Measurements from ENCODE around the gene ITSN1.

ITSN1 gene

GRCh38 chr21:33880626-33881025 lies 238.3 kb downstream of the ITSN1 start:
- Histone ChIP-seq H3K27me3 (ENCODE audit: control insufficient read depth, insufficient read depth, low read length) (no peaks in the 10 kb centered on the region), H3K36me3 (ENCODE audit: control insufficient read depth, insufficient read depth, low read length) (no peaks in the 10 kb centered on the region), H3K27ac (ENCODE audit: low read depth, low read length) (no peak overlapping the region), H3K4me3 (ENCODE audit: low read depth, low read length) (no peak overlapping the region), H3K4me1 (ENCODE audit: control insufficient read depth, insufficient read depth, low read length) (peaks cover 4% of the 10 kb centered on the region), H3K9ac (ENCODE audit: low read length) (no peak overlapping the region), H3K9me3 (ENCODE audit: control insufficient read depth, insufficient read depth, low read depth, low read length) (no peaks in the 10 kb centered on the region)

GRCh38 chr21:33881689-33882440 lies 239.6 kb downstream of the ITSN1 start:
- Histone ChIP-seq H3K27ac (ENCODE audit: low read depth, low read length) (no peak overlapping the region), H3K36me3 (ENCODE audit: control insufficient read depth, insufficient read depth, low read length) (no peaks in the 10 kb centered on the region), H3K4me3 (ENCODE audit: low read depth, low read length) (no peak overlapping the region), H3K27me3 (ENCODE audit: control insufficient read depth, insufficient read depth, low read length) (no peaks in the 10 kb centered on the region), H3K4me1 (ENCODE audit: control insufficient read depth, insufficient read depth, low read length) (peaks cover 4% of the 10 kb centered on the region), H3K9me3 (ENCODE audit: control insufficient read depth, insufficient read depth, low read depth, low read length) (no peaks in the 10 kb centered on the region), H3K9ac (ENCODE audit: low read length) (no peak overlapping the region)

GRCh38 chr21:33883118-33883517 lies 240.8 kb downstream of the ITSN1 start:
- Histone ChIP-seq H3K27me3 (ENCODE audit: control insufficient read depth, insufficient read depth, low read length) (no peaks in the 10 kb centered on the region), H3K36me3 (ENCODE audit: control insufficient read depth, insufficient read depth, low read length) (no peaks in the 10 kb centered on the region), H3K9ac (ENCODE audit: low read length) (no peak overlapping the region), H3K27ac (ENCODE audit: low read depth, low read length) (no peak overlapping the region), H3K9me3 (ENCODE audit: control insufficient read depth, insufficient read depth, low read depth, low read length) (no peaks in the 10 kb centered on the region), H3K4me3 (ENCODE audit: low read depth, low read length) (no peak overlapping the region), H3K4me1 (ENCODE audit: control insufficient read depth, insufficient read depth, low read length) (peaks cover 4% of the 10 kb centered on the region)

GRCh38 chr21:33884376-33885171 lies 242.3 kb downstream of the ITSN1 start:
- H3K4me3 ChIP-seq (ENCODE audit: low read depth, low read length), result no peak overlapping the region
- H3K4me1 ChIP-seq (ENCODE audit: control insufficient read depth, insufficient read depth, low read length), result peaks cover 4% of the 10 kb centered on the region

GRCh38 chr21:33885172-33885514 lies 242.8 kb downstream of the ITSN1 start:
- Histone ChIP-seq H3K4me3 (ENCODE audit: low read depth, low read length) (no peak overlapping the region), H3K27me3 (ENCODE audit: control insufficient read depth, insufficient read depth, low read length) (no peaks in the 10 kb centered on the region), H3K4me1 (ENCODE audit: control insufficient read depth, insufficient read depth, low read length) (peaks cover 4% of the 10 kb centered on the region), H3K27ac (ENCODE audit: low read depth, low read length) (no peak overlapping the region), H3K9me3 (ENCODE audit: control insufficient read depth, insufficient read depth, low read depth, low read length) (no peaks in the 10 kb centered on the region), H3K9ac (ENCODE audit: low read length) (no peak overlapping the region), H3K36me3 (ENCODE audit: control insufficient read depth, insufficient read depth, low read length) (no peaks in the 10 kb centered on the region)

More at GRCh38 chr21:33884376-33885171, 242.3 kb downstream of the ITSN1 start:
- H3K9me3 ChIP-seq (ENCODE audit: control insufficient read depth, insufficient read depth, low read depth, low read length), result no peaks in the 10 kb centered on the region
- no peaks in the 10 kb centered on the region for H3K36me3 ChIP-seq (ENCODE audit: control insufficient read depth, insufficient read depth, low read length)
- H3K27ac ChIP-seq (ENCODE audit: low read depth, low read length), result no peak overlapping the region
- no peak overlapping the region for H3K9ac ChIP-seq (ENCODE audit: low read length)
- H3K27me3 ChIP-seq (ENCODE audit: control insufficient read depth, insufficient read depth, low read length), result no peaks in the 10 kb centered on the region

- H3K36me3 ChIP-seq (ENCODE audit: control insufficient read depth, insufficient read depth, low read length), result no peaks in the 10 kb centered on the region
- H3K4me1 ChIP-seq (ENCODE audit: control insufficient read depth, insufficient read depth, low read length), result peaks cover 4% of the 10 kb centered on the region
- H3K27me3 ChIP-seq (ENCODE audit: control insufficient read depth, insufficient read depth, low read length), result no peaks in the 10 kb centered on the region
- H3K9me3 ChIP-seq (ENCODE audit: control insufficient read depth, insufficient read depth, low read depth, low read length), result no peaks in the 10 kb centered on the region
- no peak overlapping the region for H3K27ac ChIP-seq (ENCODE audit: low read depth, low read length)
- H3K9ac ChIP-seq (ENCODE audit: low read length), result no peak overlapping the region
- no peak overlapping the region for H3K4me3 ChIP-seq (ENCODE audit: low read depth, low read length)
Measured at GRCh38 chr21:33886321-33886720, 244.0 kb downstream of the ITSN1 start.

- H3K4me1 ChIP-seq (ENCODE audit: control insufficient read depth, insufficient read depth, low read length), result peaks cover 12% of the 10 kb centered on the region
- no peak overlapping the region for H3K27ac ChIP-seq (ENCODE audit: low read depth, low read length)
- no peaks in the 10 kb centered on the region for H3K36me3 ChIP-seq (ENCODE audit: control insufficient read depth, insufficient read depth, low read length)
- no peak overlapping the region for H3K4me3 ChIP-seq (ENCODE audit: low read depth, low read length)
- H3K9ac ChIP-seq (ENCODE audit: low read length), result no peak overlapping the region
- H3K9me3 ChIP-seq (ENCODE audit: control insufficient read depth, insufficient read depth, low read depth, low read length), result no peaks in the 10 kb centered on the region
- no peaks in the 10 kb centered on the region for H3K27me3 ChIP-seq (ENCODE audit: control insufficient read depth, insufficient read depth, low read length)
Measured at GRCh38 chr21:33890187-33890586, 247.9 kb downstream of the ITSN1 start.

- Histone ChIP-seq H3K9me3 (ENCODE audit: control insufficient read depth, insufficient read depth, low read depth, low read length) (no peaks in the 10 kb centered on the region), H3K36me3 (ENCODE audit: control insufficient read depth, insufficient read depth, low read length) (no peaks in the 10 kb centered on the region), H3K27ac (ENCODE audit: low read depth, low read length) (no peak overlapping the region), H3K4me1 (ENCODE audit: control insufficient read depth, insufficient read depth, low read length) (peaks cover 17% of the 10 kb centered on the region), H3K9ac (ENCODE audit: low read length) (no peak overlapping the region), H3K4me3 (ENCODE audit: low read depth, low read length) (no peak overlapping the region), H3K27me3 (ENCODE audit: control insufficient read depth, insufficient read depth, low read length) (no peaks in the 10 kb centered on the region)
Measured at GRCh38 chr21:33892853-33893252, 250.6 kb downstream of the ITSN1 start.

- Histone ChIP-seq H3K27ac (ENCODE audit: low read depth, low read length) (no peak overlapping the region), H3K4me3 (ENCODE audit: low read depth, low read length) (no peak overlapping the region), H3K27me3 (ENCODE audit: control insufficient read depth, insufficient read depth, low read length) (no peaks in the 10 kb centered on the region), H3K4me1 (ENCODE audit: control insufficient read depth, insufficient read depth, low read length) (peaks cover 17% of the 10 kb centered on the region), H3K36me3 (ENCODE audit: control insufficient read depth, insufficient read depth, low read length) (no peaks in the 10 kb centered on the region), H3K9ac (ENCODE audit: low read length) (no peak overlapping the region), H3K9me3 (ENCODE audit: control insufficient read depth, insufficient read depth, low read depth, low read length) (no peaks in the 10 kb centered on the region)
Measured at GRCh38 chr21:33893917-33894316, 251.6 kb downstream of the ITSN1 start.

- Histone ChIP-seq H3K9me3 (ENCODE audit: control insufficient read depth, insufficient read depth, low read depth, low read length) (no peaks in the 10 kb centered on the region), H3K9ac (ENCODE audit: low read length) (peak overlapping the region; percentile 36), H3K4me3 (ENCODE audit: low read depth, low read length) (peak overlapping the region; percentile 47), H3K36me3 (ENCODE audit: control insufficient read depth, insufficient read depth, low read length) (no peaks in the 10 kb centered on the region), H3K27ac (ENCODE audit: low read depth, low read length) (no peak overlapping the region), H3K27me3 (ENCODE audit: control insufficient read depth, insufficient read depth, low read length) (no peaks in the 10 kb centered on the region), H3K4me1 (ENCODE audit: control insufficient read depth, insufficient read depth, low read length) (peaks cover 17% of the 10 kb centered on the region)
Measured at GRCh38 chr21:33894736-33895288, 252.5 kb downstream of the ITSN1 start.

- Histone ChIP-seq H3K4me3 (ENCODE audit: low read depth, low read length) (peak overlapping the region; percentile 47), H3K27me3 (ENCODE audit: control insufficient read depth, insufficient read depth, low read length) (no peaks in the 10 kb centered on the region), H3K4me1 (ENCODE audit: control insufficient read depth, insufficient read depth, low read length) (peaks cover 17% of the 10 kb centered on the region), H3K9me3 (ENCODE audit: control insufficient read depth, insufficient read depth, low read depth, low read length) (no peaks in the 10 kb centered on the region), H3K9ac (ENCODE audit: low read length) (no peak overlapping the region), H3K36me3 (ENCODE audit: control insufficient read depth, insufficient read depth, low read length) (no peaks in the 10 kb centered on the region), H3K27ac (ENCODE audit: low read depth, low read length) (no peak overlapping the region)
Measured at GRCh38 chr21:33895356-33895755, 253.1 kb downstream of the ITSN1 start.

Measured in HUES6 (cell line).